Activated CD8-positive, alpha-beta memory T cell treated with anti-CD3 and anti-CD28 coated beads for 24 hours (primary cell): ENCODE results near the gene TBC1D1.

Source experiments
- DNase-seq: peaks from one replicate; pipeline ENCODE4 v3.0.0-alpha.2; 2020

TBC1D1 gene, protein sequence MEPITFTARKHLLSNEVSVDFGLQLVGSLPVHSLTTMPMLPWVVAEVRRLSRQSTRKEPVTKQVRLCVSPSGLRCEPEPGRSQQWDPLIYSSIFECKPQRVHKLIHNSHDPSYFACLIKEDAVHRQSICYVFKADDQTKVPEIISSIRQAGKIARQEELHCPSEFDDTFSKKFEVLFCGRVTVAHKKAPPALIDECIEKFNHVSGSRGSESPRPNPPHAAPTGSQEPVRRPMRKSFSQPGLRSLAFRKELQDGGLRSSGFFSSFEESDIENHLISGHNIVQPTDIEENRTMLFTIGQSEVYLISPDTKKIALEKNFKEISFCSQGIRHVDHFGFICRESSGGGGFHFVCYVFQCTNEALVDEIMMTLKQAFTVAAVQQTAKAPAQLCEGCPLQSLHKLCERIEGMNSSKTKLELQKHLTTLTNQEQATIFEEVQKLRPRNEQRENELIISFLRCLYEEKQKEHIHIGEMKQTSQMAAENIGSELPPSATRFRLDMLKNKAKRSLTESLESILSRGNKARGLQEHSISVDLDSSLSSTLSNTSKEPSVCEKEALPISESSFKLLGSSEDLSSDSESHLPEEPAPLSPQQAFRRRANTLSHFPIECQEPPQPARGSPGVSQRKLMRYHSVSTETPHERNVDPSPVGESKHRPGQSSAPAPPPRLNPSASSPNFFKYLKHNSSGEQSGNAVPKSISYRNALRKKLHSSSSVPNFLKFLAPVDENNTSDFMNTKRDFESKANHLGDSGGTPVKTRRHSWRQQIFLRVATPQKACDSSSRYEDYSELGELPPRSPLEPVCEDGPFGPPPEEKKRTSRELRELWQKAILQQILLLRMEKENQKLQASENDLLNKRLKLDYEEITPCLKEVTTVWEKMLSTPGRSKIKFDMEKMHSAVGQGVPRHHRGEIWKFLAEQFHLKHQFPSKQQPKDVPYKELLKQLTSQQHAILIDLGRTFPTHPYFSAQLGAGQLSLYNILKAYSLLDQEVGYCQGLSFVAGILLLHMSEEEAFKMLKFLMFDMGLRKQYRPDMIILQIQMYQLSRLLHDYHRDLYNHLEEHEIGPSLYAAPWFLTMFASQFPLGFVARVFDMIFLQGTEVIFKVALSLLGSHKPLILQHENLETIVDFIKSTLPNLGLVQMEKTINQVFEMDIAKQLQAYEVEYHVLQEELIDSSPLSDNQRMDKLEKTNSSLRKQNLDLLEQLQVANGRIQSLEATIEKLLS (N-terminal part only)

GRCh38 chr4:37890801-37891259 lies at the start of gene TBC1D1:
Gene TBC1D1, plus strand, starts transcription at chr4:37891084. Its CDS starts 11,012 bp downstream, at chr4:37902096.
- peak; percentile 84 for DNase-seq

- no peak for DNase-seq
These were observed 46.7 kb upstream of the TBC1D1 start for GRCh38 chr4:37844204-37844603.

DNA sequence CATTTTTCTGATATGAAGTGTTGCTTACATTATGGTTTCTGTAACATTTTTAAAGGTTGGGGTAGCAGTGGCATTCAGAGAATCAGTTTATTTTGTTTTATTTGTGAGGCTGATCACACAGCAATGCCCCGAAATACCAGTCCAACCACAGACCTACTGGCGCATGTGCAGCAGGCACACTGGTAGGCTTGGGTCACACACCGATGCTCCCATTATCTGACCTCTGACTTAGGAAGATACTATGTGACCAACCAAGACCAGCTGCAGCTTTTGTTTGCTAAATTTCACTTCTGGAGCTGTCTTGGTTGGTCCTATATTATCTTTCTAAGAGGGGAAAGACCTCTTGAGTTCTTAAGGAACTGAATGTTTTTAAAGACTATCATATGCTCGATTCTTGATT lies 45.7 kb upstream of the TBC1D1 start:
- no peak for DNase-seq

DNA sequence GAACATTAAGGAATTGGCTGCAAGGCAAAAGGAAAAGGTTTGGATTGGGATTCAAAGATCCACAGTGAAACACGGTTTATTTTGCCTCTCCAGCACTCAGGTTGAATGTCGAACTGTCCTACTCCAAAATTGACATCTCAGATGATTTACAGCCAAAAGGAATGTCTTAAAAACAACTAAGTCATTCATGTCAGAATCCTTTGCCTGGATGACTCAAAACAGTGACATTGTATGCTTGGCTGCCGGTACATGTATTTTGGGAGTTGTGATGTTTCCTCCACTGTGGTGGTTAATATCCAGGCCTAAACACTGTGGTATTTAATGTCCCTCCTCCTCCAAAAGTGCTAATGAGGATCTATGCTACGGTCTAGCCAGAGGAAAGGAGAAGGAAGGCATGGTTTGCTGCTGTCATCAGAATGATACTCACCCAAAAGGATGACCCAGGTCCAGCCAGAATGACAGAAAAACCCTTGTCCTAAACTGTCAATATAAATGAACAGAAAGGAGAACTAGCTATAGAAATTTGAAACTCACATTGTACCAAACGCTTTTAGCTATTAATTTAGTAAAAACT lies 43.5 kb upstream of the TBC1D1 start:
- no peak for DNase-seq

- no peak for DNase-seq
These were observed 38.5 kb upstream of the TBC1D1 start for GRCh38 chr4:37852376-37852775.

- no peak for DNase-seq
These were observed 32.8 kb upstream of the TBC1D1 start for GRCh38 chr4:37858112-37858511.

DNA sequence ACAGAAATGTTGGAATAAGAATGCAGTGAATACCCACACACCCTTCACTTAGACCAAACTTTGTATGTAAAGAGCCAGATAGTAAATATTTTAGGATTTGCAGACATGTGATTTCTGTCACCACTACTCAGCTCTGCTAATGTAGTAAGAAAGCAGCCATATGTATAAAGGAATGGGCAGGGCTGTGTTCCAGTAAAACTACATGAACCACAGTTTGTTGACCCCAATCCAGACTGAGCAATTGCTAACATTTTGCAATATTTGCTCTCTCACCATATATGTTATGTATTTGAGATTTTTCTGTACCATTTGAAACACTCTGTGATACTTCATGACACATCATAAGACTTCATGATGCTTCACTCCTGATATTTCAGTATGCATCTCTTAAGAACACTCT lies 32.0 kb upstream of the TBC1D1 start:
- DNase-seq, result no peak

DNA sequence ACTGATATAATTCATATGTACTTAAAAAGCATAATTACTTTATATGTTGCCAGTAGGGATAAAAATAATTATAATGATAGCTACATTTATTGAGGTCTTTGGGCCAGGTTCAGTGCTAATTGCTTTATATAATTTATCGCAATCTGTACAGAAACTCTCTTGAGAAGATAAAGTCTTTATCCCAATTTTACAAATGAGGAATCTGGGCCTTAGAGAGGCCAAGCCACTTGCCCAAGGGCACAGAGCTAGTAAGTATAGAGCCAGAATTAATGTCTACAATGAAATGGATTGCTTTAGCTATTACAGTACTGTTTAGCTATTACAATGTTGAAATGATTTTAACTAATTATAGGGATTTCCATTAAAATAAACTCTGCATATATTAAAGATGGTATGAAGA lies 30.6 kb upstream of the TBC1D1 start:
- DNase-seq, result no peak

DNA sequence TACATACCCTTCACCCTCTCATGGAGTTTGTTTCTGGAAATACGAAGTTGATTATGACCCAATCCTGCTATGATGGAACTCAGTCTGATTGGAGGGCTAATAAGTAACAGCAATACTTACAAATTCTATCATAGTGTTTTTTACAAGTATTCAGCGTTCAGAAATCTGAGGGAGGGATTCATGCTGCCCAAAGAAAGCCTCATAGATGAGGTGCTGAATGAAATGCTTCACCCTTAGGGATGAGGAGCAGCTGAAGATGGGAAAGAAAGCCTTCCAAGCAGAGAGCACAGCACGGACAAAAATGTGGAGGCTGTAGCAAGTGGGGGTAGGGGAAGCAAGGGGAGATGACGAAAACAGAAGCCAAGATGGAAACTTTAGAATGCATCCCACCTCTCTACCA lies 27.9 kb upstream of the TBC1D1 start:
- DNase-seq, result no peak

GRCh38 chr4:37864786-37865185 lies 26.1 kb upstream of the TBC1D1 start:
- no peak for DNase-seq

- DNase-seq, result no peak
These were observed 25.4 kb upstream of the TBC1D1 start for GRCh38 chr4:37865450-37865849.

DNA sequence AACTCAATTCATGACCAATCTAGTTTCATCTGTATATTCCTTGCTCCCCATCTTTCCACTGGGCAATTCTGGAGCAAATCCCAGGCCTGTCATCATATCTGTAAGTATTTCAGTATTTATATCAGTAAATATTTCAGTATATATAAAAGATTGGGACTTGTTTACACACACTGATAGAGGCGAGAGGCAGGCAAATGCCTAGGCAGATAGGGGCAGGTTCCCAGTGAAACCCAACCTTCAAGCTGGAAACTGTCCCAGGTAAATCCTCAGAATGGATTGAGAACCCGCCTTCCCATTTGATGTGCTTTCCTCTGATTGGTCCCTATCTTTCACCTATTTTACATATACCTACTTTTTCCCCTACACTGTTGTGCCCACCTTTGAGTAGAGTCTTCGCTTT lies 23.8 kb upstream of the TBC1D1 start:
- no peak for DNase-seq

DNA sequence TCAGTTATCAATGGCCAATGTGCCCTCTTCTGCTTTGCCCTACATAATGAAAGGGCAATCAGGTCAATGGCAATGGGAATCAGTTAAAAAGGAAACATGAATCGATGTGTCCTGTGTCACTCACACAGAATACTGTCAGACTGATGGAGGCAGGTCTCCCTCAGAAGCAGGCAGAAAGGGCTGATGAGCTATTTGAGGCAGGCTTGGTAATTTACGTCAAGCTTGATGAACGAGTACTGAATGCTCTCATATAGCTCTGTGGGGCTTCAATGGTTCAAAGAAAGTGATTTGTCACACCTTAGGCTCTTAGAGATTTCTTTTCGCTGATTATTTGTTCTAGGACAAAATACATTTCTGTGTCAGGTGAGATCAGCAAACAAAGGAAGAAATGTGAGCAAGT lies 22.6 kb upstream of the TBC1D1 start:
- DNase-seq, result no peak

DNA sequence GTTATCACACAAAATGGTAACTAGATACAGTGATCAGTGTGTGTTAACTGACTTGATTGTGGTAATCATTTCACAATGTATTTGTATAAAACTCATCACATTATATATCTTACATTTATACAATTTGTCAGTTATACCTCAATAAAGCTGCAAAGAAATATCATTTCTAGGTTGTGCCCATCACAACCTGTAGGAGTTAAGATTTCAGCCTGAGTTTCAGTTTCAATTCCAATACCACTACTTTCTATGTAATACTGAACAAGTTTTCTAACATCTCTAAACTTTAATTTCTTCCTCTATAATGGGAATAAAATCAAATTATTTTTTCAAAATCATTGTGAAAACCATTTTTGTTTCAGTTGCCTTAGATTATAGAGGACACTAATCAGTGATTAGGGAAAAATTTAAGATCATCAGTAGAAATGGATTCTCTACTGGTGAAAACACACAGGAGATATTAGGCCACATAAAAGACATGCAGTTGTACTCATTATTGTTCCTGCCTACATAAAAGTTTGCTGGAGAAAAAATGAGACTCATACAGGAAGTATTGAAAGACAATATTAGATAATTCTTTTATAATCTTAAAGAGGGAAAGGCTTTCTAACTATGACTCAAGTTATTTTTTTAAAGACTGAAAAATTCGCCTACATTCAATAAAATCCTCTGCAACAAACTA lies 18.4 kb upstream of the TBC1D1 start:
- DNase-seq, result no peak

DNA sequence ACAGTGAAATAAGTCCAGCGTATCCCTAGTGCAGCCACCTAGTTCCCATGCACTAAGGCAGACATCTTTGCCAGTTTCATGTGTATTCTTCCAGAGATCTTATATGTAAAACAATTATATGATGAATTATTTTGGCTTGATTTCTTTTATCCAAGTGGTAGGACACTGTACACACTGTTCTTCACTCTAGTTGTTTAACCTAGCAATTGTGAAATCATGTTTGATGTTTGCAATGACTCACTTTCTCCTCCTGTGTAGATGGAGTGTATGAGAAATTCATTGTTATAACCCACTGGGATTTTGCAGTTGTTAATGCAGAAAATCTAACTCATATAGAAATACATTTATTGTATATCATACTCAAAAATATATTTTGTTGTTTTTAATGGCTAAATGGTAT lies 17.5 kb upstream of the TBC1D1 start:
- no peak for DNase-seq

GRCh38 chr4:37876156-37876555 lies 14.7 kb upstream of the TBC1D1 start:
- DNase-seq, result no peak

- no peak for DNase-seq
These were observed 11.5 kb upstream of the TBC1D1 start for GRCh38 chr4:37879365-37879764.

- DNase-seq, result no peak
These were observed 9.1 kb upstream of the TBC1D1 start for GRCh38 chr4:37881811-37882210.

DNA sequence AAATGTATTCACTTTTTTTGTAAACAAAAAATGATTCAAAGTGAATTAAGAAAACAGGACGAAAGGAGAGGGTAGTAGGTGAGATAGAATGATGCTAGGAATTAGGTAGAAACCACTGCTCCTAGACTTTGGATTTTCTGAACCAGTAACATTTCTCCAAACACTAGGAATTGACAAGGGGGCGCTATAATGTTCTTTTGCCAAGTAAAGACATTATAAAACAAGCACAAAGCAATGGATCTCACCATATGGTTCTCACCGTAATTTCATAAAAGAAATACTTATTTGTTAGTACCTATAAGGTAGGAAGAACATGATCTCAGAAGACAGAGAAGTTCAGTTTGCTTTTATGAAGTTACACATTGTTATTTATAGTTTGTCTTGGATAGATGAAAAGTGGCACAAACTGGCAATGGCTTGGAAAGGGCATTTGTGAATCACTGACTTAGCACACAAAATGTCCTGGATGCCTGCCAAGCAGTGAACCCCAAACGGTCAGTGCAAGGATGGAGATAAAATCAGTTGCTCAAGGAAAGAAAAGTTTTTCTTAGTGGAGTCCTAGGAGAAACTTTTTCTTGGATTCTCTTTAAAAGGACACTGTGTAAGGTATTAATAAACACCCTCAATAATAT lies 8.1 kb upstream of the TBC1D1 start:
- DNase-seq, result no peak

GRCh38 chr4:37884855-37885487 lies 5.9 kb upstream of the TBC1D1 start:
- DNase-seq, result no peak

- no peak for DNase-seq
These were observed 5.4 kb upstream of the TBC1D1 start for GRCh38 chr4:37885496-37885895.
